ENCODE results near the gene IRF3.
"Not testable (repeated sequence)": the region's sequence is repeated elsewhere in the genome, so short reads cannot be mapped to it uniquely, and the experiment has no call there.

The IRF3 gene

GRCh38 chr19:49645592-49645991 is 20.1 kb downstream of the IRF3 start:
- DNase-seq (ENCODE audit: low read depth): no peak

GRCh38 chr19:49643466-49643865 is 22.2 kb downstream of the IRF3 start:
- DNase-seq (ENCODE audit: low read depth): no peak

- no peak for DNase-seq (ENCODE audit: low read depth)
Observed at GRCh38 chr19:49642492-49643035, 23.1 kb downstream of the IRF3 start.

GRCh38 chr19:49641688-49642491 is 23.8 kb downstream of the IRF3 start, which contains the start of gene SCAF1:
TSS of gene SCAF1 (plus strand) at chr19:49642209. CDS start at chr19:49645027, 2,818 bp downstream.
- DNase-seq (ENCODE audit: low read depth): peak; percentile 97

- peak; percentile 99 for DNase-seq (ENCODE audit: low read depth)
Observed at GRCh38 chr19:49640113-49640898, 25.4 kb downstream of the IRF3 start, which contains the start of gene RRAS. TSS of gene RRAS (minus strand) at chr19:49640143. CDS start at chr19:49640098, 45 bp downstream.

- no peak for DNase-seq (ENCODE audit: low read depth)
Observed at GRCh38 chr19:49639401-49640112, 26.1 kb downstream of the IRF3 start.

- no peak for DNase-seq (ENCODE audit: low read depth)
Observed at GRCh38 chr19:49637821-49638738, 27.6 kb downstream of the IRF3 start.

GRCh38 chr19:49636233-49636932 is 29.3 kb downstream of the IRF3 start:
- DNase-seq (ENCODE audit: low read depth): no peak

GRCh38 chr19:49635530-49636232 is 30.0 kb downstream of the IRF3 start:
- DNase-seq (ENCODE audit: low read depth): no peak

- DNase-seq (ENCODE audit: low read depth): not testable (repeated sequence)
Observed at GRCh38 chr19:49633273-49633672, 32.4 kb downstream of the IRF3 start.

GRCh38 chr19:49632576-49632975 is 33.1 kb downstream of the IRF3 start:
- no peak for DNase-seq (ENCODE audit: low read depth)

- DNase-seq (ENCODE audit: low read depth): no peak
Observed at GRCh38 chr19:49631610-49632192, 34.0 kb downstream of the IRF3 start.

GRCh38 chr19:49631014-49631588 is 34.6 kb downstream of the IRF3 start:
- no peak for DNase-seq (ENCODE audit: low read depth)

- DNase-seq (ENCODE audit: low read depth): no peak
Observed at GRCh38 chr19:49629659-49630058, 36.0 kb downstream of the IRF3 start.

GRCh38 chr19:49626226-49626625 is 39.4 kb downstream of the IRF3 start:
- no peak for DNase-seq (ENCODE audit: low read depth)

- DNase-seq (ENCODE audit: low read depth): no peak
Observed at GRCh38 chr19:49624967-49625910, 40.4 kb downstream of the IRF3 start.

- DNase-seq (ENCODE audit: low read depth): not testable (repeated sequence)
Observed at GRCh38 chr19:49617860-49618259, 47.8 kb downstream of the IRF3 start.

GRCh38 chr19:49616945-49617344 is 48.7 kb downstream of the IRF3 start:
- DNase-seq (ENCODE audit: low read depth): no peak

Data from non-pigmented ciliary epithelial cell (primary cell).